OCI-LY7 (cell line): ENCODE measurements around the gene KMO.

ENCODE experiments used
- EZH2phosphoT487 ChIP-seq: fragments of 200-600 bp; sonication (generic); IDR thresholded peaks from 2 replicates; pipeline ENCODE4 v1.6.1; 2018; ENCODE audit warnings: low read depth, borderline replicate concordance, mild to moderate bottlenecking, mixed run types, antibody characterized with exemption, low read length, moderate library complexity, mixed read lengths
- TF ChIP-seq, protein P1 (sequence below): fragments of 200-600 bp; sonication (generic); conservative IDR thresholded peaks from 2 replicates; pipeline ENCODE4 v1.5.1; 2014; ENCODE audit warnings: mild to moderate bottlenecking, antibody characterized with exemption, low read length, moderate library complexity, mixed read lengths

DNA sequence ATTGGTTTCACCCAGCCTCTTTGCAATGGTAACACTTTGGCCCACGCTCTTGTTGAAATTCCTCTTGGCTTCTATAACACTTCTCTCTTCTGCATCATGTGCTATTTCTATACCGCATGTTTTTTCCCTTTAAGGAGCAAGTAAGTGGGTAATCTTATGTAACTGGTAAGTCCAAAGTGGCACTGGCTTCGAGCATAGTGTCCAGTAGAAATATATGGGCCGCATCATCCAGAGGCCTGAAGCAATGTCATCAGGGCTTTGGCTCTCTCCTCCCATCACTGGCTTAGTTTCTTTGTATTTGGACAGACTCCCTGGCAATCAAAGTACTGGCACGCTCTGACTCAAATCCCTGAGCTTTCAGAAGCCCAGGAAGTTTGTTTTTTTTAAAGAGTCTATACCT lies 90.5 kb downstream of the KMO start:
- TF ChIP-seq, protein P1, sequence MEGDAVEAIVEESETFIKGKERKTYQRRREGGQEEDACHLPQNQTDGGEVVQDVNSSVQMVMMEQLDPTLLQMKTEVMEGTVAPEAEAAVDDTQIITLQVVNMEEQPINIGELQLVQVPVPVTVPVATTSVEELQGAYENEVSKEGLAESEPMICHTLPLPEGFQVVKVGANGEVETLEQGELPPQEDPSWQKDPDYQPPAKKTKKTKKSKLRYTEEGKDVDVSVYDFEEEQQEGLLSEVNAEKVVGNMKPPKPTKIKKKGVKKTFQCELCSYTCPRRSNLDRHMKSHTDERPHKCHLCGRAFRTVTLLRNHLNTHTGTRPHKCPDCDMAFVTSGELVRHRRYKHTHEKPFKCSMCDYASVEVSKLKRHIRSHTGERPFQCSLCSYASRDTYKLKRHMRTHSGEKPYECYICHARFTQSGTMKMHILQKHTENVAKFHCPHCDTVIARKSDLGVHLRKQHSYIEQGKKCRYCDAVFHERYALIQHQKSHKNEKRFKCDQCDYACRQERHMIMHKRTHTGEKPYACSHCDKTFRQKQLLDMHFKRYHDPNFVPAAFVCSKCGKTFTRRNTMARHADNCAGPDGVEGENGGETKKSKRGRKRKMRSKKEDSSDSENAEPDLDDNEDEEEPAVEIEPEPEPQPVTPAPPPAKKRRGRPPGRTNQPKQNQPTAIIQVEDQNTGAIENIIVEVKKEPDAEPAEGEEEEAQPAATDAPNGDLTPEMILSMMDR = no peak
- TF ChIP-seq EZH2phosphoT487 = no peak
